ENCODE measurements around the gene EEPD1. TPM values are rescaled to one million over a fixed set of nuclear protein-coding genes. Genes with fewer than 3 reads are reported as not detected.
"Not testable (repeated sequence)": the region's sequence is repeated elsewhere in the genome, so short reads cannot be mapped to it uniquely, and the experiment has no call there.

The EEPD1 gene
- total and polyA plus RNA-seq, 2 donors = 9.7 to 18.4 TPM

DNA sequence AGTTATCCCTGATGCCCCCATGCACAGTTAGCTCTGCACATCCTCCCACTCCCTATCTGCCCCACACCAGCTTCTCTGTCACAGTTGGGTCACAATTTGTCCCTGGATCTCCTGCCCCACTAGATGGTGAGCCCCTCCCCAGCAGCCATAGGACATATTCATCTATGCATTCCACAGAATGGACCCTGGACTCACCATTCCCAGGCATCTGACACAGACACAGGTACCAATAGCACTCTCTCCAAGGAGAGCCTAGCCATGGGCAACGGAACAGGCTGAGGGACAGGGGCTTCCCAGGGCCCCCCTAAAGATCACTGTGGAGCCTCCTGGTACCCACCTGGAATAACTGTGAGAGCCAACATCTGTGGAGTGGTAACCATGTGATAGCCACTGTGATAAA, 34.7 kb upstream of the EEPD1 start:
- no peaks in the 10 kb centered on the region for H3K36me3 ChIP-seq (ENCODE audit: insufficient read depth)
- peaks cover 2% of the 10 kb centered on the region for H3K4me1 ChIP-seq (ENCODE audit: insufficient read depth)
- 100% methylated on average over 1 of the region's 1 CpG for WGBS
- no peak overlapping the region for H3K27ac ChIP-seq (ENCODE audit: low read depth)
- H3K4me3 ChIP-seq (ENCODE audit: low read depth, low read length) = no peak overlapping the region
- DNase-seq (ENCODE audit: extremely low spot score) = no peak

DNA sequence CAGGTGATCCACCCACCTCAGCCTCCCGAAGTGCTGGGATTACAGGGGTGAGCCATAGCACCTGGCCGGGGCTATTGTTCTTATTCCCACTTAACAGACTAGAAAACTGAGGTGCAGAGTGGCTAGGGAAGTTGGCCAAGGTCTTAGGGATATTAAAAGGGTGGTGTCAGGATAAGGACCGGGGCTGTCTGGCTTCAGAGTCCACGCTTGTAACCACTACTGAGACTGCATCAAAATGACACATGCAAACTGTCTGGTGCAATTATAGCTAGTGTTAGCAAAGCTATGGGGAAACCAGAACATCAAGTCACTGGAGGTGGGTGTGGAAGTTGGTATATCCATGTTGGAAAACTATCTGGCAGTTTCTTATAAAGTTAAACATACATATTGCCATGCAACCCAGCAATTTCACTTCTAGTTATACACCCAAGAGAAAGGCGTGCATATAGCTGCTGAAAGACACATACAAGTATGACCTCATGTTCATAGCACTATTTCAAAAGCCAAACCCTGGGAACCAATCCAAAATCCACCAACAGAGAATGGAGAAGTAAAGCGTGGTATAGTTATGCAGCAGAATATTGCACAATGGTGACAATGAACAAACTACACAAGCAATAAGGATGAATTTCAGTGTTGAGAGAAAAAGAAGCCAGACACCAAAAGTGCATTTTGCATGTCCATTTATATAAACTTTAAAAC, 33.9 kb upstream of the EEPD1 start:
- Histone ChIP-seq H3K4me1 (ENCODE audit: insufficient read depth) (peaks cover 2% of the 10 kb centered on the region), H3K27ac (ENCODE audit: low read depth) (no peak overlapping the region), H3K4me3 (ENCODE audit: low read depth, low read length) (no peak overlapping the region), H3K36me3 (ENCODE audit: insufficient read depth) (no peaks in the 10 kb centered on the region)
- DNase-seq (ENCODE audit: extremely low spot score) = no peak
- 60% methylated on average over 6 of the region's 6 CpGs for WGBS

DNA sequence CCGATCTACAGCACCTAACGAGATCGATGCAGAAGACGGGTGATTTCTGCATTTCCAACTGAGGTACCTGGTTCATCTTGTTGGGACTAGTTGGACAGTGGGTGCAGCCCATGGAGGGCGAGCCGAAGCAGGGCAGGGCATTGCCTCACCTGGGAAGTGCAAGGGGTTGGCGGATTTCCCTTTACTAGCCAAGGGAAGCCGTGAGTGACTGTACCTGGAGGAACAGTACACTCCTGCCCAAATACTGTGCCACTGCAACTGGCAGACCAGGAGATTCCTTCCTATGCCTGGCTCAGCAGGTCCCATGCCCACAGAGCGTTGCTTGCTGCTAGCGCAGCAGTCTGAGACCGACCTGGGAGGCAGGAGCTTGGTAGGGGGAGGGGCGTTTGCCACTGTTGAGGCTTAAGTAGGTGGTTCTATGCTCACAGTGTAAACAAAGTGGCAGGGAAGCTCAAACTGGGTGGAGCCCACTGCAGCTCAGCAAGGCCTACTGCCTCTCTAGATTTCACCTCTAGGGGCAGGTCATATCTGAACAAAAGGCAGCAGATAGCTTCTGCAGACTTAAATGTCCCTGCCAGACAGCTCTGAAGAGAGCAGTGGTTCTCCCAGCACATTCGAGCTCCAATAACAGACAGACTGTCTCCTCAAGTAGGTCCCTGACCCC, 32.9 kb upstream of the EEPD1 start:
- not testable (repeated sequence) for H3K27ac ChIP-seq (ENCODE audit: low read depth); H3K36me3 ChIP-seq (ENCODE audit: insufficient read depth); H3K4me3 ChIP-seq (ENCODE audit: low read depth, low read length); DNase-seq (ENCODE audit: extremely low spot score); H3K4me1 ChIP-seq (ENCODE audit: insufficient read depth)
- WGBS = 86% methylated on average over 13 of the region's 13 CpGs

DNA sequence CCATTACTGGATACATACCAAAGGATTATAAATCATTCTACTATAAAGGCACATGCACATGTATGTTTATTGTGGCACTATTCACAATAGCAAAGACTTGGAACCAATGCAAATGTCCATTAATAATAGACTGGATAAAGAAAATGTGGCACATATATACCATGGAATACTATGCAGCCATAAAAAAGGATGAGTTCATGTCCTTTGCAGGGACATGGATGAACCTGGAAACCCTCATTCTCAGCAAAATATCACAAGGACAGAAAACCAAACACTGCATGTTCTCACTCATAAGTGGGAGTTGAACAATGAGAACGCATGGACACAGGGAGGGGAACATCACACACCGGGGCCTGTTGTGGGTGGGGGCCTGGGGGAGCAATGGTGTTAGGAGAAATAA, 27.4 kb upstream of the EEPD1 start:
- WGBS = 98% methylated on average over 2 of the region's 2 CpGs
- not testable (repeated sequence) for H3K36me3 ChIP-seq (ENCODE audit: insufficient read depth); H3K27ac ChIP-seq (ENCODE audit: low read depth); DNase-seq (ENCODE audit: extremely low spot score); H3K4me3 ChIP-seq (ENCODE audit: low read depth, low read length); H3K4me1 ChIP-seq (ENCODE audit: insufficient read depth)

DNA sequence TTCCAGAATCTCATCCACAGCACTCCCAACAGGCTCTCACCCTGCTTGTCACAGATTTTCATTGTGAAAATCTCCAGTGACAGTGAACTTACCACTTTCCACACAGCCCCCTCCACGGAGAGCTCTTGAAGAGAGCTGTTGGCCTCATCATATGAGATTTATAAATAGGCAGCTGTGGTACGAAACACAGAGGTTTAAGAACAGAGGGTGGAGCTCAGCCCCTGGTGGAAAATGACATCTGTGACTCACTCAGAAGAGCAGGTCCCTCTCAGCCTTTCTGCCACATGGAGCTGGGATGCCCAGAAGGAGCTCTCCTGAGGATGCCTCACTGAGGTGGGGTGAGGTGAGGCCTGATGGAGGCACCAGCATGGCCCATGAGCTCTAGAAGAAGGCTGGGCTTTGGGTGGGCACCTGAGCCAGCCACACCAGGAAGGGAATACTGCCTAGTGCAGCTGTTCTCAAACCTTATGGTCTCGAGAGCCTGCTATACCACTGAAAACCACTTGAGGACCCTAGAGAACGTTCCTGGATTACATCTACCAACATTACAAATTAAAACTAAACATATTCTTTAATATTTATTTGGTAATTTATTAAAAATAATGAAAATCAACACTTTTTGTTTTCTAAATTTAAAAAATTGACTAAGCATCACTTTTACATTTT, 25.8 kb upstream of the EEPD1 start:
- H3K4me1 ChIP-seq (ENCODE audit: insufficient read depth) = no peaks in the 10 kb centered on the region
- 89% methylated on average over 4 of the region's 4 CpGs for WGBS
- no peak overlapping the region for H3K4me3 ChIP-seq (ENCODE audit: low read depth, low read length)
- no peak overlapping the region for H3K27ac ChIP-seq (ENCODE audit: low read depth)
- no peak for DNase-seq (ENCODE audit: extremely low spot score)
- H3K36me3 ChIP-seq (ENCODE audit: insufficient read depth) = no peaks in the 10 kb centered on the region

DNA sequence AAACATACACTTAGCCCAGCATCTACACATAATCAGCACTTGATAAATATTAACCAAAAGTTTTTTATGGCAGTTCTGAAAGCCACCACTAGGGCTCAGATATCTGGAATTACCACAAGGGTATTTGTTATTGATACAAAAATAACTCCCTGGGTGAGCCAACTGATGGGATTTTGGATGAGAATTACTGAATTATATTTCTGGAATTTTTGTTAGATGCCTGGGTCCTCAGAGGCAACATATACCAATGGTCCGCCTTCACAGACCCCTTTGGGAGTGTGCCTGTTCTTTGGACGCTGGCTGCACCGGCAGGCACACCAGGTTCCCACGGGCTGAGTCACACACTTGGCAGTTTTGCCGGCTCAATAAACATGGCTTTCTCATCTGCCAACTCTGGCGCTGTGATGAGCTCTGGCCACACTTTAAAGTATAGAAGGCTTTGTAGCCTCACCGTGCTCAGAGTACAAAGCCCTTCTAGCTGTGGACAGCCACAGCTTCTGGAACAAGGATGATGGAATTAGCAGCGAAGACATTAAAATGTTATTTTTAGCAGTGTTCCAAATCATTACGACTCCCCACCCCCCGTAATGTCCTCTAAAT, 24.5 kb upstream of the EEPD1 start:
- no peak overlapping the region for H3K27ac ChIP-seq (ENCODE audit: low read depth)
- WGBS = 16% methylated on average over 10 of the region's 10 CpGs
- no peak for DNase-seq (ENCODE audit: extremely low spot score)
- no peak overlapping the region for H3K4me3 ChIP-seq (ENCODE audit: low read depth, low read length)
- H3K36me3 ChIP-seq (ENCODE audit: insufficient read depth) = no peaks in the 10 kb centered on the region
- no peaks in the 10 kb centered on the region for H3K4me1 ChIP-seq (ENCODE audit: insufficient read depth)

DNA sequence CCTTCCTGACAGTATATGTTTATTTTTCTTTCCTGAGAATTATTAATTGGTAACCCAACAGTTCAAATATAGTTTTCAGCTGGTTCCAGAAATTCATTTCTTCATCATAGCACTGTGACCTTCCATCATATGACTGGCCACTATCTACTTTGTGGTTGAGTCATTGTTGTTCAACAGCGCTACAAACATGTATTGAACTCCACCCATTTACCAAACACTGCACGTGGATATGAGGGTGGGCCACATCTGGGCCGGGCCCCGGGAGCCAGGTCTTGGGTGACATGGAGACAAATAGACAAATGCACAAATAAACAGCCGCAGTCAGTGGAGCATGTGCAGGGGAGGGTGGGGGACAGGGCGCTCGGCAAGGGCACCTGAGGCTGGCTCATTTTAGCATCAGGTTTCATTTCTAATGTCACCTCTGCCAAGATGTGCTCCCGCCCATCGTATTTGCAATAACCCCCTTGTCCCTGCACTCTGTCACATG, 24.0 kb upstream of the EEPD1 start:
- 56% methylated on average over 9 of the region's 9 CpGs for WGBS
- Histone ChIP-seq H3K36me3 (ENCODE audit: insufficient read depth) (no peaks in the 10 kb centered on the region), H3K4me1 (ENCODE audit: insufficient read depth) (no peaks in the 10 kb centered on the region), H3K4me3 (ENCODE audit: low read depth, low read length) (no peak overlapping the region), H3K27ac (ENCODE audit: low read depth) (no peak overlapping the region)
- no peak for DNase-seq (ENCODE audit: extremely low spot score)

DNA sequence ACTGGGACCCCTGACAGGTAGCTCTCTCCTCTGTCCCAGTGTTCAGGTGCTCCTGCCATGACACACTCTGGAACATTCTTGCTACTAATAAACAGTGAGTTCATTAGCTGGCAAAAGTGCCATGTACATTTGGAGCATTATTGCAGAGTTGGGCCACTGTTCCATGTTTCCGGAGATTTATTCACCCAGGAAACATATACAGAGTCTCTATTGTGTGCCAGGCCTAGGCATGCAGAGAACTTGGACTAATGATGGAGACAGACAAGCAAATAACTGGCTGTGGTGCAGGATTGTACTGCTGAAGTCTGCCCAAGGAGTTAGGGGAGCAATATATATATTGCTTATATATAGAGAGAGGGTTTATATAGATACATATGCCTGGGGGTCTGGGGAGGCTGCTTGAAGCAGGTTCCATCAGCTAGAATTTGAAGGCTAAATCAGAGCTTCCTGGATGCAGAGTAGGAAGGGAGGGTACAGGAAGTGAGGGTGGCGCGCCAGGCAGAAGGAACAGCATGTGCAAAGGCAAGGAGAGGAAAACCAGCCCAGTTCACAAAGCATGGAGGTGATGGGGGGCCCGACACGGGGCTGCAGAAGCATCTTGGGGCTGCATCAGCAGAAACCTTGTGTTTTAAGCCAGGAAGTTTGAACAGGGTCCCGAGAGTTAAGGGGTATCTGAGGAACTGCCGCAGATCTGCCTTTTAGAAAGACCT, 22.7 kb upstream of the EEPD1 start:
- Histone ChIP-seq H3K4me1 (ENCODE audit: insufficient read depth) (no peaks in the 10 kb centered on the region), H3K4me3 (ENCODE audit: low read depth, low read length) (no peak overlapping the region), H3K27ac (ENCODE audit: low read depth) (no peak overlapping the region), H3K36me3 (ENCODE audit: insufficient read depth) (no peaks in the 10 kb centered on the region)
- DNase-seq (ENCODE audit: extremely low spot score) = no peak
- 92% methylated on average over 7 of the region's 7 CpGs for WGBS

DNA sequence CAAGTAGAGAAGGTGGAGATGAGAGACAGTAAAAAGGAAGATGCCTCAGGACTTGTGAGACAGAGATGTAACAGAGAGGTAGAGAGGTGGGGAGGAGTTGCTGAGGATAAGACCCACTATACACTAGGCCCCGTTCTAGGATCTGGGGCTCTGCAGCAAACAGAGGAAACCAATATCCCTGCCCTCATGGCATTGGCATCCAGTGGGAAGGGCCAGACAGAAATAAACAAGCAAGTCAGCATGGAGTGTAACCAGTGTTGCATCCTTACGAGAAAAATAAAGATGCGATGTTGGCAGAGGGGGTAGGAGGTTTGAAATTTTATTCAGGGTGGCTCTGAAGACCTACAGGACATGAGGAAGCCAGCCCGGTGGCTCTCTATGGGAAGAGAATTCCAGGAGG, 22.0 kb upstream of the EEPD1 start:
- Histone ChIP-seq H3K27ac (ENCODE audit: low read depth) (no peak overlapping the region), H3K4me3 (ENCODE audit: low read depth, low read length) (no peak overlapping the region), H3K36me3 (ENCODE audit: insufficient read depth) (no peaks in the 10 kb centered on the region), H3K4me1 (ENCODE audit: insufficient read depth) (no peaks in the 10 kb centered on the region)
- DNase-seq (ENCODE audit: extremely low spot score) = no peak
- 87% methylated on average over 4 of the region's 4 CpGs for WGBS

DNA sequence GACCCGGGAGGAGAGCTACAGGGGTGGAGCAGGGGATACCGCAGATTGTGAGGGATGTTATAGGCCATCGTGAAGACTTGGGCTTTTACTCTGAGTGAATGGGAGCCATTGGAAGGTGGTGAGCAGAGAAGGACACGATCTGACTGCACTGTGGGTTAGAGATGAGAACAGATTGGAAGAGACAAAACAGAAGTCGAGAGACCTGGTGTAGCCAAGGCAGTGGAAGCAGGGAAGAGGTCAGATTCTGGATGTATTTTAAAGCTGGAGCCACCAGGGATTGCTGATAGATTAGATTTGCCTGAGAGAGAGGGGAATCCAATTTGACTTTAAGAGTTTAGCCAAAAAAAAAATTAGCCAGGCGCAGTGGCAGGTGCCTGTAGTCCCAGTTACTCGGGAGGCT, 21.6 kb upstream of the EEPD1 start:
- no peak for DNase-seq (ENCODE audit: extremely low spot score)
- 87% methylated on average over 7 of the region's 7 CpGs for WGBS
- Histone ChIP-seq H3K27ac (ENCODE audit: low read depth) (no peak overlapping the region), H3K36me3 (ENCODE audit: insufficient read depth) (no peaks in the 10 kb centered on the region), H3K4me3 (ENCODE audit: low read depth, low read length) (no peak overlapping the region), H3K4me1 (ENCODE audit: insufficient read depth) (no peaks in the 10 kb centered on the region)

DNA sequence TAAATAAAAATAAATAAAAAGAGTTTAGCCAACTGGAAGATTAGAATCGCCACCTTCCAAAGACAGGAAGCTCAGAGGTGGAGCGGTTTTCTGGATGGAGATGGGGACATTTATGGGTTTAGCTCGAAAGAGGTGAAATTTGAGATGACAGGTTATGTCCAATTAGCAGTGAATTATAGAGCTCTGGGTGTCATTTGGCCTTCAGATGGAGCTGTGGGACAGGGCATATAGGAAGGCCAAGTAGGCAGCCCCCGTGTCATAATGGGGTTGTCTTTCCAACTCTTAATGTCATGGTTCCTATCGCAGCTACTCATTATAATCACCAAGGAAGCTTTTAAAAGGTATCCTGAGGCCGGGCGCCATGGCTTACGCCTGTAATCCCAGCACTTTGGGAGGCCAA, 21.0 kb upstream of the EEPD1 start:
- Histone ChIP-seq H3K36me3 (ENCODE audit: insufficient read depth) (no peaks in the 10 kb centered on the region), H3K27ac (ENCODE audit: low read depth) (no peak overlapping the region), H3K4me1 (ENCODE audit: insufficient read depth) (no peaks in the 10 kb centered on the region), H3K4me3 (ENCODE audit: low read depth, low read length) (no peak overlapping the region)
- WGBS = 95% methylated on average over 8 of the region's 8 CpGs
- no peak for DNase-seq (ENCODE audit: extremely low spot score)

DNA sequence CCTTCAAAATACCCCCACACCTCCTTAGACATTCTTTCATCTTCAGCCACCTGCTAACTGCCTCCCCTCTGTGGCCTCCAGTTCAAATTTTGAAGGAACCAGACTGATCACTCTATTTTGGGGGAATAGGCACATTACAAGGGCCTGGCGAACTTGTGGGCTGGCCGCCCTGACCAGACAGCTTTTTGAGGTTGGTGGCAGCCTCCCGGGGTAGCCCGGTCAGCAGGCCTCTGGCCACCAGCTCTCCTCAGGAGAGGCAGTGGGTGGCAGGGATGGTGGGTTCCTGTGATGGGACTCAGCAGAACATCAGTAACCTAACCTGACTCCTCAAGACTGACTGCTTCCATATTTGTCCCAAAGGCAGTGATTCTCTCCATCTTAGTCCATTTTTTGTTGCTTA, 17.4 kb upstream of the EEPD1 start:
- Histone ChIP-seq H3K4me1 (ENCODE audit: insufficient read depth) (no peaks in the 10 kb centered on the region), H3K4me3 (ENCODE audit: low read depth, low read length) (no peak overlapping the region), H3K36me3 (ENCODE audit: insufficient read depth) (no peaks in the 10 kb centered on the region), H3K27ac (ENCODE audit: low read depth) (no peak overlapping the region)
- 98% methylated on average over 4 of the region's 4 CpGs for WGBS
- DNase-seq (ENCODE audit: extremely low spot score) = no peak

DNA sequence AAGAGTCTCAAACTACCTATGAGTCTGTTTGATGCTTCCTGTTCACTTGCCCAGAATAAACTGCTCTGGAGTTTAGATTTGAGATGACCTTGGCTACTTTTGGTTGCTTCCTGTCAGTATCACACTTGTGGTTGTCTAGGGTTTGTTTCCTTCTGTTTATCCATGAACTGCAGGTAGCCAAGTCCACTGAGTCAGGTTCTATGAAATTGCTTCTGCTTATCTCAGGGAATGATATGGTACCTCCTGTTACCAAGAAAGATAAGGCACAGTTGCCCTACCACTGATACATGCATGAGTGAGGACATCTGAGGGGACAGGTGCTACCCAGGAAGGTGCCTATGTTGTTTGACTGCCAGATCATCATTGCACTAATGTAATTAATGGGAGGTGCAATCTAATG, 15.8 kb upstream of the EEPD1 start:
- no peak overlapping the region for H3K4me3 ChIP-seq (ENCODE audit: low read depth, low read length)
- no peak overlapping the region for H3K27ac ChIP-seq (ENCODE audit: low read depth)
- H3K36me3 ChIP-seq (ENCODE audit: insufficient read depth) = no peaks in the 10 kb centered on the region
- DNase-seq (ENCODE audit: extremely low spot score) = no peak
- no peaks in the 10 kb centered on the region for H3K4me1 ChIP-seq (ENCODE audit: insufficient read depth)

Measured in urinary bladder (tissue), 4 donors.